Upper lobe of left lung (tissue), 6 donors: ENCODE data around the gene ADAMTS17. TPM values are rescaled to one million over a fixed set of nuclear protein-coding genes. Genes with fewer than 3 reads are reported as not detected.

Experiments
- ATAC-seq, 2 donors: fragments of 200-7000 bp; cut with Tn5 transposase; one replicate each; pipeline ENCODE4 v1.9.1; 2022; ENCODE audit warnings: mild to moderate bottlenecking in 2 of 2, moderate library complexity in 2 of 2; ENCODE audit not compliant: low FRiP score in 2 of 2
- DNase-seq, 2 donors: peaks; one replicate each; pipeline ENCODE4 v3.0.0-alpha.2; 2019 to 2020
- H3K27ac ChIP-seq, 4 donors: fragments of 200-600 bp; sonication (generic); one replicate each; pipeline ENCODE4 v1.5.1; 2016 to 2019
- H3K27me3 ChIP-seq, 4 donors: fragments of 200-600 bp; sonication (generic); one replicate each; pipeline ENCODE4 v1.5.1; 2017 to 2019
- H3K36me3 ChIP-seq, 4 donors: fragments of 200-600 bp; sonication (generic); one replicate each; pipeline ENCODE4 v1.5.1; 2016 to 2019
- H3K4me1 ChIP-seq, 4 donors: fragments of 200-600 bp; sonication (generic); one replicate each; pipeline ENCODE4 v1.5.1; 2018 to 2019
- H3K4me3 ChIP-seq, 4 donors: fragments of 200-600 bp; sonication (generic); one replicate each; pipeline ENCODE4 v1.5.1; 2017 to 2019; ENCODE audit warnings: mild to moderate bottlenecking in 2 of 4, moderate library complexity in 1 of 4
- H3K9me3 ChIP-seq, 4 donors: fragments of 200-600 bp; sonication (generic); one replicate each; pipeline ENCODE4 v1.5.1; 2018 to 2019
- CTCF ChIP-seq, 6 experiments: fragments of 450-650 bp in 4 of 6; fragments of 200-600 bp in 2 of 6; sonication (generic) in 2 of 6; IDR thresholded peaks; one replicate each; pipeline ENCODE4 v1.5.1; 2016 to 2019; ENCODE audit warnings: antibody characterized with exemption in 6 of 6
- EP300 ChIP-seq, 4 donors: sonication (generic); formaldehyde crosslinking; IDR thresholded peaks; one replicate each; pipeline ENCODE4 v1.5.1; 2017; ENCODE audit warnings: antibody characterized with exemption in 4 of 4, control low read depth in 2 of 4
- POLR2A ChIP-seq, 4 donors: fragments of 450-650 bp; IDR thresholded peaks; one replicate each; pipeline ENCODE4 v1.5.1; 2016 to 2017; ENCODE audit warnings: antibody characterized with exemption in 4 of 4, mild to moderate bottlenecking in 2 of 4
- POLR2AphosphoS5 ChIP-seq, 2 donors: sonication (generic); formaldehyde crosslinking; IDR thresholded peaks; one replicate each; pipeline ENCODE4 v1.5.1; 2017; ENCODE audit warnings: antibody characterized with exemption in 2 of 2
- WGBS, 2 donors: methylation state at CpG; one replicate each; pipeline ENCODE4 v1.1.5; 2017 to 2018; 5-methylcytosine and 5-hydroxymethylcytosine counted together
- total RNA-seq, 6 donors: library from RNA; depleted of rRNA in 4 of 6; stranded (reverse); fragments of >200 nt in 4 of 6; gene quantifications; one replicate each; pipeline versions ENCODE4 v1.1.0 to v1.2.1, GENCODE V29; 2016 to 2021
- donor health status: DM: no; HTN: no; CAD: no; lungs with moderate emphysema.
- donor health status: DM: no; HTN: yes; CAD: no; lungs with severe emphysema.

ADAMTS17 gene
- total RNA-seq, 6 donors from 2014 or later = 3.2 to 11.5 (median 5.7) TPM

DNA sequence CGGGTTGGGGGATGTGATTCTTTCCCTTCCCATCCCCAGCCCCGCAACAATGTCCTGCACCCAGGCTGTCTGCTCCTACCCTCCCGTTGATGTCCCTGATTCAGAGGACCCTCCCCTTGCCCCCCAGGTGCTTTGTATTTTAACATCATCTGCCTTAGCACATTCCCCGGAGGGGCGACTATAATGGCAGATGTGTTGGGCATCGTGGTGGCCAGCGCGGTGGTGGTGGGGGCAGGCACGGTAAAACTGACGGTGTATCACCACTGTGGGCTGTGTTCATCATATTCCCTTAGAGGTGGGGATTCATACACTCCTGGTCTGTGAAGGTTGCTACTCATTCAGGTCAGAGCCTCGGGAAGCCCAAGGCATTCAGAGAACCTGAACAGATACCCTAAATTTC is 173.0 kb downstream of the ADAMTS17 start:
- TF ChIP-seq EP300 (IDR thresholded peaks at IDR 0.05) (no peak), CTCF (IDR thresholded peaks at IDR 0.05) (no peak), POLR2AphosphoS5 (IDR thresholded peaks at IDR 0.05) (no peak), POLR2A (IDR thresholded peaks at IDR 0.05) (no peak)
- Histone ChIP-seq H3K4me1 (no peaks in the 10 kb centered on the region), H3K4me3 (no peak overlapping the region), H3K27ac (no peak overlapping the region), H3K36me3 (no peaks in the 10 kb centered on the region), H3K27me3 (no peaks in the 10 kb centered on the region), H3K9me3 (peaks cover 8 to 23% (median 15%) of the 10 kb centered on the region in 4 donors)
- no peak for ATAC-seq
- WGBS, 2 donors = 90 to 93% methylated on average over 11 of the region's 11 CpGs
- DNase-seq = peak in 1 of 2 donors; percentile 52

- Histone ChIP-seq H3K36me3 (no peaks in the 10 kb centered on the region), H3K4me3 (no peak overlapping the region), H3K4me1 (no peaks in the 10 kb centered on the region), H3K27me3 (no peaks in the 10 kb centered on the region), H3K9me3 (peaks cover 4 to 15% (median 8%) of the 10 kb centered on the region in 4 donors), H3K27ac (peak overlapping the region in 1 of 4 donors; percentile 41)
- 79 to 93% methylated on average over 6 to 15 of the region's 15 CpGs for WGBS, 2 donors
- TF ChIP-seq CTCF (IDR thresholded peaks at IDR 0.05) = no peak
- TF ChIP-seq EP300 (IDR thresholded peaks at IDR 0.05) = no peak
- TF ChIP-seq POLR2A (IDR thresholded peaks at IDR 0.05) = no peak
- TF ChIP-seq POLR2AphosphoS5 (IDR thresholded peaks at IDR 0.05) = no peak
- DNase-seq = no peak
- no peak for ATAC-seq
Observed at GRCh38 chr15:100167884-100168375, 173.8 kb downstream of the ADAMTS17 start.

DNA sequence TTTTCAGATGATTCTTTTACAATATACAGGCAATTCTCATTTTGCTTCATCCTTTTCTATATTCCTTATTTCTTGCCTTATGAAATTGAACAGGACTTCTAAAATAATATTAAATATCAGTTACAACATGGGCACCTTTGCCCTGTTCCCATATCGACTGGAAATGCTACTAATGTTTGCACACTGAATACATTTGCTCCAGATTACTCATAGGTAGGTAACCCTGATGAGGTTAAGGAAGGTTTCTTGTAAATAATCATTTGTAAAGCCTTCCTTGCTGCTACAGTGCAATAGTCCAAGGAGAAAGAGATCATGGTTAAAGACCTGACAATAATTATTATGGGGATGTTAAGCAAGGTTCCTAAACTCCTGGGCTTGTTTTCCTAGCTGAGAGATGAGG is 175.5 kb downstream of the ADAMTS17 start:
- DNase-seq (no peak), ATAC-seq (no peak)
- no peaks in the 10 kb centered on the region for H3K4me1 ChIP-seq
- WGBS, 2 donors = 64 to 81% methylated on average over 1 of the region's 1 CpG
- no peaks in the 10 kb centered on the region for H3K27me3 ChIP-seq
- H3K27ac ChIP-seq = no peak overlapping the region
- TF ChIP-seq POLR2AphosphoS5 (IDR thresholded peaks at IDR 0.05) = no peak
- TF ChIP-seq EP300 (IDR thresholded peaks at IDR 0.05) = no peak
- TF ChIP-seq CTCF (IDR thresholded peaks at IDR 0.05) = no peak
- no peak for TF ChIP-seq POLR2A (IDR thresholded peaks at IDR 0.05)
- H3K9me3 ChIP-seq = no peaks in the 10 kb centered on the region
- no peak overlapping the region for H3K4me3 ChIP-seq
- H3K36me3 ChIP-seq = no peaks in the 10 kb centered on the region

DNA sequence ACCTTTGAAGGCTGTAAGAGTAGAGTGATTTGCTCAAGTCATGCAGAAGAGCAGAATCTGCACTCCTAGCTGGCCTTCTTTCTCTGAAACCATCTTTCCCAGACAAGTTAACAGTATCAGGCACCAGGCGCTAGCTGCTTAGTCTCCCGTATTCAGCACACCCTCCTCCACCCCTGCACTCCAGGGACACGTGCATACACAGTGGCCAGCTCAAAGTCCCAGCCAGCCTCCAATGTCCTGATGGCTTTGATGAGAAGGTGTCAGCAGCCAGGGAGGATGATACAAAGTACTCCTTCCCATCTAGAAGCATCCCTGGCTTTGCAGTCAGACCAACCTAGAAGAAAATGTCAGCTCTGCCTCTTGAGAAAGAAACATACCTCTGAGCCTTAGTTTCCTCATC is 177.8 kb downstream of the ADAMTS17 start:
- no peak for TF ChIP-seq POLR2AphosphoS5 (IDR thresholded peaks at IDR 0.05)
- no peak for TF ChIP-seq EP300 (IDR thresholded peaks at IDR 0.05)
- no peak for TF ChIP-seq POLR2A (IDR thresholded peaks at IDR 0.05)
- no peak for TF ChIP-seq CTCF (IDR thresholded peaks at IDR 0.05)
- Histone ChIP-seq H3K4me1 (no peaks in the 10 kb centered on the region), H3K27ac (no peak overlapping the region), H3K9me3 (no peaks in the 10 kb centered on the region), H3K36me3 (no peaks in the 10 kb centered on the region), H3K4me3 (no peak overlapping the region), H3K27me3 (no peaks in the 10 kb centered on the region)
- DNase-seq (no peak), ATAC-seq (no peak)
- WGBS, 2 donors = 92 to 93% methylated on average over 3 of the region's 3 CpGs

DNA sequence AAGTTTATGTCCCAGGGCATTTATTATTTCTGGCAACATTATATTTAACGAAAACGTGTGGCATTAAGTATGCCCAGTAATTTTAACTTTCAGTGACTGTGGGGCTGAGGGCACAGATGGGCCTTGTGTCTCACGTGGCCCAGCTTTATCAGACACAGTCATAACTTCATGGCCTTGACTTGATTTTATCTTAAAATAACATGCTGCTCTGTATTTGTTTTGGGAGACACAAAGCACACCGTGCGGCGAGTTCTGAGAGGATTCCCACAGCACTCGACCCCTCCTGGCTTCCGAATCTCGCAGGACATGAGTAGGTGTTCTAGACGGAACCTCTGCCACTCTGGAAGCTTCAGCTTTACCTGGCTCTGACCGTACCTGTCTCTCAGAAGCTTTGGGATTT is 180.8 kb downstream of the ADAMTS17 start:
- WGBS, 2 donors = 80 to 88% methylated on average over 11 of the region's 11 CpGs
- ATAC-seq (no peak), DNase-seq (no peak)
- Histone ChIP-seq H3K9me3 (no peaks in the 10 kb centered on the region), H3K27me3 (no peaks in the 10 kb centered on the region), H3K4me3 (no peak overlapping the region), H3K36me3 (no peaks in the 10 kb centered on the region), H3K4me1 (no peaks in the 10 kb centered on the region), H3K27ac (no peak overlapping the region)
- TF ChIP-seq POLR2AphosphoS5 (IDR thresholded peaks at IDR 0.05) = no peak
- no peak for TF ChIP-seq CTCF (IDR thresholded peaks at IDR 0.05)
- TF ChIP-seq EP300 (IDR thresholded peaks at IDR 0.05) = no peak
- TF ChIP-seq POLR2A (IDR thresholded peaks at IDR 0.05) = no peak
